ENCODE measurements around the gene CCDC66.

The CCDC66 gene

GRCh38 chr3:56624725-56625124 is 67.8 kb downstream of the CCDC66 start:
- DNase-seq = no peak

- no peak for DNase-seq
Measured at GRCh38 chr3:56629047-56629446, 72.1 kb downstream of the CCDC66 start.

GRCh38 chr3:56629451-56629850 is 72.5 kb downstream of the CCDC66 start:
- DNase-seq = no peak

GRCh38 chr3:56630966-56631365 is 74.0 kb downstream of the CCDC66 start:
- no peak for DNase-seq

- DNase-seq = no peak
Measured at GRCh38 chr3:56633181-56633580, 76.2 kb downstream of the CCDC66 start.

- no peak for DNase-seq
Measured at GRCh38 chr3:56633602-56634535, 76.9 kb downstream of the CCDC66 start.

- DNase-seq = no peak
Measured at GRCh38 chr3:56645407-56645806, 88.4 kb downstream of the CCDC66 start.

GRCh38 chr3:56654460-56654859 is 97.5 kb downstream of the CCDC66 start:
- no peak for DNase-seq

- DNase-seq = no peak
Measured at GRCh38 chr3:56655709-56656108, 98.7 kb downstream of the CCDC66 start.

GRCh38 chr3:56664823-56665222 is 107.8 kb downstream of the CCDC66 start:
- no peak for DNase-seq

GRCh38 chr3:56667973-56668579 is 111.1 kb downstream of the CCDC66 start:
- DNase-seq = no peak

Data from inflammatory macrophage treated with lipopolysaccharide for 1 hour (primary cell).